H1 (cell line): ENCODE data around the gene RNF220. TPM values are rescaled to one million over a fixed set of nuclear protein-coding genes. Genes with fewer than 3 reads are reported as not detected.
A peak's percentile ranks its signal among the peaks of the same experiment; 100 is the strongest.

Source experiments
- CTCF ChIA-PET: fragments of 300-600 bp; sonication (Branson Sonifier 250); formaldehyde crosslinking; loops from one replicate; lab custom pipeline; 2021; ENCODE audit not compliant: partially characterized antibody; lab: Charles Lee
- POLR2A ChIA-PET: fragments of 300-600 bp; sonication (Branson Sonifier 250); formaldehyde crosslinking; loops from one replicate; lab custom pipeline; 2021; ENCODE audit warnings: inconsistent platforms; ENCODE audit not compliant: partially characterized antibody; lab: Charles Lee
- DNase-seq, 2 experiments: peaks; one replicate each; pipeline versions ENCODE4 v3.0.0 to v3.0.0-alpha.2; 2010 to 2022; ENCODE audit warnings: low spot score in 2 of 2, low read depth in 1 of 2, mixed read lengths in 1 of 2
- FAIRE-seq: peaks from 2 replicates; lab custom pipeline; 2011; peaks lifted over from hg19 to GRCh38; lab: Jason Lieb, UNC
- H2AFZ ChIP-seq: 2 replicates; pipeline ENCODE4 v1.8.1; 2012; ENCODE audit warnings: low read length, inconsistent platforms
- H2AK5ac ChIP-seq: 2 replicates; pipeline ENCODE4 v1.6.1; 2013; ENCODE audit warnings: low read depth, low read length
- H2BK120ac ChIP-seq: replicated peaks from 2 replicates; pipeline ENCODE3; 2013; ENCODE audit warnings: low read depth, low read length, inconsistent platforms
- H2BK12ac ChIP-seq: 2 replicates; pipeline ENCODE4 v1.6.1; 2013; ENCODE audit warnings: low read depth, low read length
- H2BK15ac ChIP-seq: 2 replicates; pipeline ENCODE4 v1.6.1; 2013; ENCODE audit warnings: low read length
- H2BK20ac ChIP-seq: 2 replicates; pipeline ENCODE4 v1.6.1; 2013; ENCODE audit warnings: low read length
- H2BK5ac ChIP-seq: 2 replicates; pipeline ENCODE4 v1.6.1; 2013; ENCODE audit warnings: low read depth, low read length
- H3K14ac ChIP-seq: 2 replicates; pipeline ENCODE4 v1.6.1; 2013; ENCODE audit warnings: inconsistent platforms; ENCODE audit not compliant: insufficient read length
- H3K18ac ChIP-seq: 2 replicates; pipeline ENCODE4 v1.6.1; 2013; ENCODE audit warnings: low read length; ENCODE audit errors: extremely low read depth
- H3K23ac ChIP-seq: 2 replicates; pipeline ENCODE4 v1.6.1; 2013; ENCODE audit warnings: inconsistent platforms; ENCODE audit not compliant: insufficient read length
- H3K23me2 ChIP-seq: 2 replicates; pipeline ENCODE4 v1.6.1; 2013; ENCODE audit warnings: low read depth, low read length
- H3K27ac ChIP-seq: 2 replicates; pipeline ENCODE4 v1.6.1; 2011; ENCODE audit warnings: low read depth, low read length, inconsistent platforms
- H3K27me3 ChIP-seq, 4 experiments: replicated peaks in 1 of 4; 1 replicate in 1 of 4; 2 replicates in 3 of 4; pipeline versions ENCODE4 v1.6.1 to v1.8.1; 2011 to 2013; ENCODE audit warnings: low read length in 3 of 4, mild to moderate bottlenecking in 3 of 4, inconsistent platforms in 2 of 4, mixed read lengths in 2 of 4, moderate library complexity in 1 of 4; ENCODE audit not compliant: control insufficient read depth in 3 of 4, insufficient read depth in 3 of 4; ENCODE audit errors: extremely low read depth in 1 of 4
- H3K36me3 ChIP-seq, 4 experiments: 2 replicates each; pipeline versions ENCODE4 v1.6.1 to v1.8.1; 2011 to 2013; ENCODE audit warnings: mild to moderate bottlenecking in 4 of 4, low read length in 3 of 4, moderate library complexity in 2 of 4, control low read depth in 1 of 4, inconsistent platforms in 1 of 4; ENCODE audit not compliant: insufficient read depth in 4 of 4, control insufficient read depth in 2 of 4
- H3K4ac ChIP-seq: replicated peaks from 2 replicates; pipeline ENCODE3; 2013; ENCODE audit warnings: low read length, low read depth, mixed read lengths, inconsistent platforms; ENCODE audit not compliant: insufficient read length
- H3K4me1 ChIP-seq, 4 experiments: replicated peaks in 1 of 4; 1 replicate in 1 of 4; 2 replicates in 3 of 4; pipeline versions ENCODE4 v1.6.1 to v1.8.1; 2011 to 2013; ENCODE audit warnings: low read length in 3 of 4, inconsistent platforms in 2 of 4, mixed read lengths in 1 of 4; ENCODE audit not compliant: insufficient read depth in 4 of 4, control insufficient read depth in 3 of 4
- H3K4me2 ChIP-seq, 2 experiments: 2 replicates each; pipeline versions ENCODE4 v1.6.1 to v1.8.1; 2011 to 2013; ENCODE audit warnings: low read depth in 2 of 2, low read length in 2 of 2, control low read depth in 1 of 2, inconsistent platforms in 1 of 2, mild to moderate bottlenecking in 1 of 2; ENCODE audit not compliant: insufficient read depth in 1 of 2
- H3K4me3 ChIP-seq, 4 experiments: fragments of 200-600, 300-600 bp in 1 of 4; sonication (generic), shearing (Covaris generic), sonication (Bioruptor Twin) in 1 of 4; 2 replicates each; pipeline versions ENCODE4 v1.5.1 to v1.8.1; 2011 to 2016; ENCODE audit warnings: low read length in 4 of 4, low read depth in 3 of 4, control low read depth in 2 of 4, inconsistent platforms in 2 of 4, mild to moderate bottlenecking in 2 of 4, mixed read lengths in 1 of 4, moderate library complexity in 1 of 4; ENCODE audit not compliant: insufficient read depth in 2 of 4; ENCODE audit errors: extremely low read depth in 1 of 4
- H3K56ac ChIP-seq: replicated peaks from 2 replicates; pipeline ENCODE3; 2013; ENCODE audit warnings: low read depth, mild to moderate bottlenecking, mixed read lengths, low read length, inconsistent platforms; ENCODE audit not compliant: insufficient read length
- H3K79me1 ChIP-seq: 2 replicates; pipeline ENCODE4 v1.6.1; 2013; ENCODE audit warnings: low read depth, low read length, control low read depth
- H3K79me2 ChIP-seq, 2 experiments: 2 replicates each; pipeline versions ENCODE4 v1.6.1 to v1.8.1; 2012 to 2013; ENCODE audit warnings: low read length in 2 of 2, mild to moderate bottlenecking in 2 of 2, inconsistent platforms in 1 of 2; ENCODE audit not compliant: insufficient read depth in 2 of 2, control insufficient read depth in 1 of 2
- H3K9ac ChIP-seq, 4 experiments: replicated peaks in 1 of 4; 1 replicate in 1 of 4; 2 replicates in 3 of 4; pipeline versions ENCODE4 v1.6.1 to v1.8.1; 2011 to 2013; ENCODE audit warnings: low read depth in 3 of 4, low read length in 3 of 4, control low read depth in 2 of 4, mild to moderate bottlenecking in 2 of 4, moderate library complexity in 2 of 4, inconsistent platforms in 1 of 4; ENCODE audit errors: extremely low read depth in 1 of 4
- H3K9me3 ChIP-seq, 2 experiments: 2 replicates each; pipeline versions ENCODE4 v1.6.1 to v1.8.1; 2012 to 2013; ENCODE audit warnings: mild to moderate bottlenecking in 2 of 2, moderate library complexity in 2 of 2, control low read depth in 1 of 2, inconsistent platforms in 1 of 2, low read depth in 1 of 2, low read length in 1 of 2, mixed read lengths in 1 of 2; ENCODE audit not compliant: insufficient read depth in 2 of 2
- H4K20me1 ChIP-seq, 2 experiments: replicated peaks in 1 of 2; 2 replicates each; pipeline versions ENCODE3 to v1.8.1; 2011 to 2013; ENCODE audit warnings: inconsistent platforms in 2 of 2, low read length in 2 of 2, mild to moderate bottlenecking in 1 of 2; ENCODE audit not compliant: insufficient read depth in 2 of 2, control insufficient read depth in 1 of 2
- H4K5ac ChIP-seq: 2 replicates; pipeline ENCODE4 v1.6.1; 2013; ENCODE audit warnings: low read length, low read depth, mixed read lengths, inconsistent platforms; ENCODE audit not compliant: insufficient read length
- H4K8ac ChIP-seq: 2 replicates; pipeline ENCODE4 v1.8.0; 2013; ENCODE audit warnings: mild to moderate bottlenecking, moderate library complexity, low read length, inconsistent platforms; ENCODE audit not compliant: insufficient read depth; ENCODE audit errors: extremely low read depth
- H4K91ac ChIP-seq: replicated peaks from 2 replicates; pipeline ENCODE3; 2013; ENCODE audit warnings: low read length, mixed read lengths, inconsistent platforms; ENCODE audit not compliant: insufficient read length
- BACH1 ChIP-seq: IDR thresholded peaks from 2 replicates; pipeline ENCODE4 v1.6.1; 2012; ENCODE audit warnings: low read length, improper control_type of control experiment
- EP300 ChIP-seq, 2 experiments: IDR thresholded peaks; 1 replicate in 1 of 2; 2 replicates in 1 of 2; pipeline ENCODE4 v1.6.1; 2011 to 2012; ENCODE audit warnings: low read depth in 2 of 2, low read length in 2 of 2, mild to moderate bottlenecking in 2 of 2, borderline replicate concordance in 1 of 2, inconsistent platforms in 1 of 2, moderate library complexity in 1 of 2
- GABPA ChIP-seq: IDR thresholded peaks from 2 replicates; pipeline ENCODE4 v1.6.1; 2011; ENCODE audit warnings: mild to moderate bottlenecking, low read length, moderate library complexity, borderline replicate concordance; ENCODE audit not compliant: insufficient read depth
- JUN ChIP-seq: IDR thresholded peaks from 2 replicates; pipeline ENCODE4 v1.6.1; 2011; ENCODE audit warnings: low read depth, mild to moderate bottlenecking, improper control_type of control experiment, low read length
- SIRT6 ChIP-seq: IDR thresholded peaks from one replicate; pipeline ENCODE4 v1.7.1; 2012; ENCODE audit warnings: low read length, inconsistent platforms
- TBP ChIP-seq: IDR thresholded peaks from 2 replicates; pipeline ENCODE4 v1.6.1; 2011; ENCODE audit warnings: low read depth, low read length, improper control_type of control experiment
- YY1 ChIP-seq: IDR thresholded peaks from 2 replicates; pipeline ENCODE4 v1.6.1; 2011; ENCODE audit warnings: low read depth, mild to moderate bottlenecking, low read length
- WGBS, 2 experiments: shearing (Covaris generic) in 1 of 2; methylation state at CpG; one replicate each; pipeline versions ENCODE4 v1.1.6 to v1.1.7; 2013 to 2015; ENCODE audit warnings: low lambda C conversion rate in 2 of 2, mixed read lengths in 2 of 2, inconsistent platforms in 1 of 2, low coverage in 1 of 2, missing lambda C conversion rate in 1 of 2; ENCODE audit not compliant: insufficient replicate concordance in 2 of 2, insufficient coverage in 1 of 2, insufficient read length in 1 of 2; ENCODE audit errors: extremely low coverage in 1 of 2, missing lambda C conversion rate in 1 of 2; 5-methylcytosine and 5-hydroxymethylcytosine counted together
- polyA plus RNA-seq, 7 experiments: library from polyadenylated mRNA; depleted of rRNA in 3 of 7; stranded (reverse) in 5 of 7; unstranded in 2 of 7; fragments of >200 nt in 5 of 7; fragments of 200-250 nt in 2 of 7; gene quantifications; 1 replicate in 5 of 7; 2 replicates in 1 of 7; 4 replicates in 1 of 7; pipeline versions ENCODE4 v1.2.1 to v1.2.3, GENCODE V29; 2011 to 2013; ENCODE audit warnings: missing spikeins in 2 of 7, mixed read lengths in 2 of 7
- total RNA-seq: library from RNA; stranded (reverse); fragmentation: NEBNext Ultra II Directional; extraction: Animal tissue kit (Norgen Biotek cat#: 25700); gene quantifications from 2 replicates; pipeline ENCODE4 v1.2.1, GENCODE V29; 2021
- TF ChIP-seq, protein P1 (sequence below): IDR thresholded peaks from 2 replicates; pipeline ENCODE4 v1.6.1; 2011; ENCODE audit warnings: low read depth, mild to moderate bottlenecking, low read length; ENCODE audit not compliant: insufficient read depth

The RNF220 gene
- total and polyA plus RNA-seq, 2 of the 8 experiments (the other 6 are each of a cell fraction or from before 2014, with no cell fraction given), result 123 to 160 TPM

DNA sequence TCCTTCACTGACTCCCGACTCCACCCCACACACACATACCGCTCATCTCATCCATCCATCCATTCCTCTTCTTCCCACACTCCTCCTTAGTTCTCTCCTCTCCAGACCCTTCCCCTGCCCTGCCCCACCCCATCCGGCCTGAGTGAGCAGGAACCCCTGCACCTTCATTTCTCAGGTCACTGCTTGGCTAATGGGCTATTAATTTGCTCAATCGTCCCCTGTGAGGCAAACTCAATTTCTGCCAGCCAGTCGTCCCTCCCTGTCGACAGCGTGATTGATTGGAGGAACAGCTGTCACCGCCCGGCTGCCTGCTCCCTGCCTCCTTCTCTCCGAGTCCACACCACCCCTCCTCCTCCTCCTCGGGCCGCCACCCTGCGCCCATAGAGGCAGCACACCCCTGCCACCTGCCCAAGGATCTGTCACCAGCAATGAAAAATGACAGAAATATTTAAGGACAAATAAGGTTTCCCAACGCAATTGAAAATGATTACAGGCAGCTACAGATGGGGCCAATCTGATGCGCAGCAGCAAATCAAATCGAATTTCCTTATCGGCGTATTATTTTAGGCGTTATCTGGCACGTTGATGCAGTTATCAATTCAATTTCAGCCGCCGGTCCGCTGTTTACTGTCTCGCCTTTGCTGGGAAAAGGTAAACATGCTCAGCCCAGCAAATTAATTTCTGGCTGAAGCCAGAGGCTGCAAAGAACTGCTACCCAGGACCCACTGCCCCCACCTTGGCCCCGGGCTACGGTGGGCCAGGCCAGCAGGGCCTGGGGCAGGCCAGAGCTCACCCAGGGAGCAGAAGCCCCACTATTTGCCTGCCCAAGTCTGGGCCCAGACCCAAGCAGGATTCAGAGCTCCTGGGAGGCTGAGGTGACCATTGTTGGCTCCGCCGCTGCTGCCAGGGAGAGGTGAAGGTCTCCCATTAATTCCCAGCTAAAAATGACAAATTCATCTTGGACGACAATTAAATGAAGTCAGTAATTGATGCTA, 197.9 kb downstream of the RNF220 start:
- Histone ChIP-seq H3K56ac (no peak overlapping the region), H3K36me3 (no peaks in the 10 kb centered on the region), H2BK12ac (no peak overlapping the region), H4K8ac (no peak overlapping the region), H3K23me2 (peaks cover 8% of the 10 kb centered on the region; the same call in 1 of the 2 replicates), H2BK5ac (no peak overlapping the region), H3K9ac (no peak overlapping the region), H3K4ac (no peak overlapping the region), H3K4me2 (no peak overlapping the region), H3K79me2 (no peaks in the 10 kb centered on the region; a peak in 1 of 4 replicates), H2BK15ac (no peak overlapping the region), H4K5ac (no peak overlapping the region), H2BK120ac (no peak overlapping the region), H3K9me3 (no peaks in the 10 kb centered on the region), H3K18ac (no peak overlapping the region), H4K20me1 (peaks cover 0 to 3% of the 10 kb centered on the region in 2 experiments), H4K91ac (no peak overlapping the region), H3K27me3 (no peaks in the 10 kb centered on the region; a peak in 1 of 7 replicates), H3K4me1 (no peaks in the 10 kb centered on the region; a peak in 2 of 7 replicates), H3K14ac (no peak overlapping the region), H3K79me1 (peaks cover 3% of the 10 kb centered on the region), H3K4me3 (no peak overlapping the region), H3K27ac (no peak overlapping the region), H2AFZ (no peak overlapping the region), H2BK20ac (no peak overlapping the region), H3K23ac (no peak overlapping the region), H2AK5ac (0 out of 2 replicates have a peak overlapping the region, but pooled peaks have one; percentile 28)
- CTCF ChIA-PET, result interaction anchor here (0.7 to 4.3 kb wide), 11 partner anchors 9 to 386 kb away, joined by 3 to 19 read pairs (median 4); no protein-coding TSS in a partner anchor
- TF ChIP-seq TBP, result no peak
- TF ChIP-seq BACH1, result no peak
- TF ChIP-seq, protein P1, sequence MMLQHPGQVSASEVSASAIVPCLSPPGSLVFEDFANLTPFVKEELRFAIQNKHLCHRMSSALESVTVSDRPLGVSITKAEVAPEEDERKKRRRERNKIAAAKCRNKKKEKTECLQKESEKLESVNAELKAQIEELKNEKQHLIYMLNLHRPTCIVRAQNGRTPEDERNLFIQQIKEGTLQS, result no peak
- no peak for TF ChIP-seq EP300 (IDR thresholded peaks at IDR 0.05; ENCODE audit: borderline replicate concordance in 1 of 2, low read depth in 2 of 2, low read length in 2 of 2)
- no peak for TF ChIP-seq GABPA
- TF ChIP-seq SIRT6, result no peak
- no peak for TF ChIP-seq JUN
- no peak for TF ChIP-seq YY1
- DNase-seq, result no peak
- no peak for FAIRE-seq
- POLR2A ChIA-PET, result no interaction called here
- WGBS, 2 experiments, result 86 to 100% methylated on average over 2 to 29 of the region's 29 CpGs
